ENCODE results near the gene CMTR2.

The CMTR2 gene

DNA sequence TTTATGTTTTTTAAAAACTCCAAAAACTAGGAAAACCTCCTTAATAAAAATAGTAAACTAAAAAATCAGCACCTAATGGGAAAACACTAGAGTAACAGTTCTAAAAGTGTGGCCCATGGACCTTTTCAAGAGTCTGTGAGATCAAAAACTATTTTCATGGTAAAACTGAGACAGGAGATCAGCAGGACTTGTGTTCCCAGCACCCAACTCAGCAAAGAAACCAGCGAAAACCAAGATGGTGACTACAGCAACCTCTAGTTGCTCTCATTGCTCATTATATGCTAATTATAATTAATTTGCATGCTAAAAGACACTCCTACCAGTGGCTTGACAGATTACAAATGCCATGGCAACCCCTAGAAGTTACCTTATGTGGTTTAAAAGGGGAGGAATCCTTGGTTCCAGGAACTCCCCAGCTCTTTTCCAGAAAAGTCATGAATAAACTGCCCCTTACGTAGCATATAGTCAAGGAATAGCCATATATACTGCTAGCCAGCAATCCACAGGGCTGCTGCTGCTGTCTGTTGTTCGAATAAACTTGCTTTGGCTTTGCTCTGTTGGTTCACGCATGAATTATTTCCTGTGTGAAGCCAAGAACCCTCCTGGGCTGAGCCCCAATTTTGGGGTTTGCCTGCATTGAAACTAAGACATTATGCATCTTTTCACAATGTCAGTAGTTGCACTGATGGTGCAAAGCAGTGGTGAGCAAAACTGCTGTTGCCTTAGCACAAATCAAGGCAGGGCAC is 12.4 kb downstream of the CMTR2 start:
- no peak for DNase-seq (ENCODE audit: low read depth)

DNA sequence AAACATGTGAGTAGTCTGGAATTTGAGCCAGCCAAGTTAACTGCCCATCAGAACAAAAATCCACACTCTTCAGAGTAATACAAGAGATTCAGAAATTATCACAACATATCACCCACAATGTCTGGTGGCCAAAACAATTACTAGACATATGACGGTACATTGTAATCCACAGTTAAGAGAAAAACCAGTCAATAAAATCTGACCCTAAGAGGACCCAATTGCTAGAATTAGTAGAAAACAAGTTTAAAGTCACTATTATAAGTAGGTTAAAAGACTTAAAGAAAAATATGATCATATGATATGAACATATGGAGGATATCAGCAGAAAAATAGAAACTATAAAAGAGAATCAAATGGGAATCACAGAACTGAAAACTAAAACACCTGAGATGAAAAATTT is 15.8 kb downstream of the CMTR2 start:
- DNase-seq (ENCODE audit: low read depth), result no peak

DNA sequence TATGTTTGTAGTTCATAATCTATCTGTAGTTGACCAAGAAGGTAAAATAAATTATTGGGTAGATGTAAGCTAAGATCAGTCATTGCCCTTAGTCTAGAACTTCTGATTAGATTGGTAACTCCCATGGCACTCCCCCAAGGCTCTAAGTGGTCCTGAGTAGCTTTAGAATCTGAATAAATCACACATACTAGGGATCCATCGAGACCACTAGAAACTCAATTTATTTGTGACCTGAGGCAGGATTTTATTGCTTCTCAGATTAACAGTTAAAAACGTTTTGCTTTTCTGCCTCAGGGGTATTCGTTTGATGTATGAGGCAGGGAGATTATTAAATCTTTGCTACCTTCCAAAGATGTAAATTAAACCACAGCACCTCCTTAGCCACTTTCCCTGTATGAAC is 24.9 kb downstream of the CMTR2 start:
- DNase-seq (ENCODE audit: low read depth), result no peak

DNA sequence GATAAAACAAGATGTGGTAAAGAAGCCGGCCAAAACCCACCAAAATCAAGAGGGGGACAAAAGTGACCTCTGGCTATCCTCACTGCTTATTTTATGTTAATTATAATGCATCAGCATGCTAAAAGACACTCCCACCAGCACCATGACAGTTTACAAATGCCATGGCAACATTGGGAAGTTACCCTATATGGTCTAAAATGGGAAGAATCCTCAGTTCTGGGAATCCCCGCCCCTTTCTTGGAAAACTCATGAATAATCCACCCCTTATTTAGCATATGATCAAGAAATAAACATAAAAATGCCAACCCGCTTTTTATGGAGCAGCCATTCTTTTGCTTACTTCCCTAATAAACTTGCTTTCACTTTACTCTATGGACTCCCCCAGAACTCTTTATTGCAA is 25.6 kb downstream of the CMTR2 start:
- no peak for DNase-seq (ENCODE audit: low read depth)

DNA sequence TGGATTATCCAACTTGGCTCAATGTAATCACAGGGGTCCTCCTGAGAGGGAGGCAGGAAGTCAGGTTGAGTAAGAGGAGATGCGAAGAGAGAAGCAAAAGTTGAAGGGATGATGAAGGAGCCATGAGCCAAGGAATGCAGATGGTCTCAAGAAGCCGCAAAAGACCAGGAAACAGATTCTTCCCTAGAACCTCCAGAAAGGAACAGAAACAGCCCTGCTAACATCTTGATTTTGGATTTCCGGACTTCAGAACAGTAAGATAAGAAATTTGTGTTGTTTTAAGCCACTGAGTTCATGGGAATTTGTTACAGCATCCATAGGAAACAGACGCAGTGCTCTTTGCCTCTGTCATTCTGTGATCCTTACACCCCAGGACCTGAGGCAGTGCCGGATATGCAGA is 26.8 kb downstream of the CMTR2 start:
- no peak for DNase-seq (ENCODE audit: low read depth)

DNA sequence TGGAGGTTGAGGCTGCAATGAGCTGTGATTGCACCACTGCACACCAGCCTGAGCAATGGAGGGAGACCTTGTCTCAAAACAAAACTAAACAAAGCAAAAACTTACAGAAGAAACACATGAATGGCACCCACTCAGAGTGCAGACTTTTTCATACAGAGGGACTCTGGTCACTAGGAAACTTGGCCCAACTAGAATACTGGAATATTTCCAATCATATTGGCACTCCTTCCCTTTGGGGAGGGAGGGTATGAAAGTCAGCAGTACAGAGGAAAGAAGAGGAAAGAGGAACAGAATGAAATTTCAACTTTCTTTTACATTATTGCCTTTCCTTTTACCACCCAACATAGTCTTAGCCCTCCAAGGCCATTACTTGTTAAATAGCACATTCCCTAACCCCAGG is 28.2 kb downstream of the CMTR2 start:
- no peak for DNase-seq (ENCODE audit: low read depth)

DNA sequence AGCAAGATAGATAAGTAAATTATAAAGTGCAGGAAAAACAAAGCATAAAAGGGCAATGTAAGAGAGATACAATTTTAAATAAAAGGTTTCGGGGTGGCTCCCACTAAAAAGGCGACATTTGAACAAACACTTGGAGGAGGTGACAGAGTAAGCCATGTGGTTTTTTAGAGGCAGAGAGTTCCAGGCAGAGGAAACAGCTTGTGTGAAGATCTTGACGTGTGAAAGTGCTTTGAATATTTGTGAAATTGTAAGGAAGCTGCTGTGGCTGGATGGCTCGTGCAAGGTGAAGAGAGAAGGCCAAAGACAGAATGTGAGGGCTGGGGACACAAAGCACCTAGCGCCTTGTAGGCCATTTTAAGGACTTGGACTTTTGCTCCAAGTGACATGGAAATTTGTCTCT is 30.1 kb downstream of the CMTR2 start:
- DNase-seq (ENCODE audit: low read depth), result no peak

DNA sequence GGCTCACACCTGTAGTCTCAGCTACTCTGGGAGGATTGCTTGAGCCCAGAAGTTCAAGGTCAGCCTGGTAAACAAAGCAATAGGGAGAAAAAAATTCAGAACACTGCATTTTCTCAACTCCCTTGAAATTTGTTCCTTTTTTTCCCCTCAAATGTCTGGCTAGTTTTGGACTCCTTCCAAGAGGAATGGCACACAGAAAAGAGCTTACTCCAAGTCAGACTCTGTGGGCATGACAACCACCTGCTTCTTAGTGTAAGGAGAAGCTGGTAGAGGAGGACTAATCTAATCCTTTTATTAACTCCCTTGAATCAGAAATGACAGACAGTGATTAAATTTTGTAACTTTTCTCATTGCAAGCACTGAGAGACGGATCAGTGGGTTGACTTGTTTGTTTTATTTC is 30.8 kb downstream of the CMTR2 start:
- no peak for DNase-seq (ENCODE audit: low read depth)

DNA sequence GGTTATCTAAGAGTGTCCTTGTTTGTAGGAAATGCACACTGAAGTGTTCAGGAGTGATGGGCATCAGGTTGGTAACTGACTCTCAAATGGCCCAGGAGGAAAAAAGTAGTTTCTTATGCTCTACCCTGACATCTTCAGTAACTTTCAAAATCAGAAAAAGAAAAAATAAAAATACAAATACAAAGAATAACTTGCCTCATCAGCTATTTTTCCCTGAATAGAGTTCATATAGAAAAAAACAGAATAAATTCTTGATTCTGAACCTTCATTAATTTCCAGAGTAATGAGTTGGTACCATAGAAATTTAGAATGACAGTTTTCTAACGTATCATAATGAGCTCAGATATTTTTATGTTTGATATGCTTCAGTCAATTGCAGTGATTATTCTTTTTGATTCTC is 31.4 kb downstream of the CMTR2 start:
- no peak for DNase-seq (ENCODE audit: low read depth)

DNA sequence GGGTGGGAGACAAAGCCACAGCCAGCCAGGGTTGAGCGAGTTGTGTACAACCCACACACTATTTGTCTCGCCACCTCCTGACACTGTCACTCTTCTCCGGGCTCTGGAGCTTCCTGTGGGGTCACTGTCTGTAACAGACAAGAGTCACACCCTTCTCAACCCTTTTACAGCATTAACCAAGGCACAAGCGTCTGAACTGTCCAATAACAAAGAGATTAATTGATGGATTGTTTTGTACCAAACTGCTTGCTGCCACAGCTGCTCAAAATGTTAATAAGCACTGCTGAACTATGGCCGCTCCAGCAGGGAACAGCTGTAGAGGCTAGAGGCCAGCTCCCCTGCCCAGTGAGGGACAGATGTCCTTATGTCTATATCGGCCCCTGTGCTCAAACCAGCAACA is 33.5 kb downstream of the CMTR2 start:
- no peak for DNase-seq (ENCODE audit: low read depth)

DNA sequence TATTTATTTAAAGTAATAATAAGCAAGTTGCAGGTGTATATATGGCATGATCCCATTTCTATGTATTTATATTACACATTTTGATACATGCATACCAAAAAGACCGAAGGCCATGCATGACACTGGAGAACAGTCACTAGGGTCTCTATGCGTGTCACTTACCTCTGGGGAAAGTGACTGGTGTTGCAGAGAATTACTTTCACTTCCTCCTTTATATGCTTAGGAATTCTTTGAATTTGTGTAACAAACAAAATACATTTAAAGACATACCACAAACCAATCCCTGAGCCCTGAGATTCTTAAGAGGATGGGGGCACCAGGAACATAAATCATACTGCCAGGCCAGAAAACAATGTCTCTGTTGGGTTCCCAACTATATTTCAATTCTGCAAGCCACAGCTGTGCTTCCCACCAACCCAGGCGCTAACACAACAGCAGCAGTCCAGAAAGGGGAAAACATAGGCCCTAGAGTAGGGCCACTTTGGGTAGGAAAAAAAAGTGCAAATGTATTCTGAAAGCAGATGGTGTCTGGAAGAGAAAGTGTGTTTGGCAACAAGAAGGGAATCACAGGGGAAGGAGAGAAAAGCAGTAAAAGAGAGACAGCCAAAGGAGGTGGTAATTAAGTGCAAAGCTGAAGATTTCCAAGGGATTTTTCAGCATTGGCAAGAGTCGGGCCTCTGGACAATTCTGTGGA is 34.2 kb downstream of the CMTR2 start:
- DNase-seq (ENCODE audit: low read depth), result no peak

DNA sequence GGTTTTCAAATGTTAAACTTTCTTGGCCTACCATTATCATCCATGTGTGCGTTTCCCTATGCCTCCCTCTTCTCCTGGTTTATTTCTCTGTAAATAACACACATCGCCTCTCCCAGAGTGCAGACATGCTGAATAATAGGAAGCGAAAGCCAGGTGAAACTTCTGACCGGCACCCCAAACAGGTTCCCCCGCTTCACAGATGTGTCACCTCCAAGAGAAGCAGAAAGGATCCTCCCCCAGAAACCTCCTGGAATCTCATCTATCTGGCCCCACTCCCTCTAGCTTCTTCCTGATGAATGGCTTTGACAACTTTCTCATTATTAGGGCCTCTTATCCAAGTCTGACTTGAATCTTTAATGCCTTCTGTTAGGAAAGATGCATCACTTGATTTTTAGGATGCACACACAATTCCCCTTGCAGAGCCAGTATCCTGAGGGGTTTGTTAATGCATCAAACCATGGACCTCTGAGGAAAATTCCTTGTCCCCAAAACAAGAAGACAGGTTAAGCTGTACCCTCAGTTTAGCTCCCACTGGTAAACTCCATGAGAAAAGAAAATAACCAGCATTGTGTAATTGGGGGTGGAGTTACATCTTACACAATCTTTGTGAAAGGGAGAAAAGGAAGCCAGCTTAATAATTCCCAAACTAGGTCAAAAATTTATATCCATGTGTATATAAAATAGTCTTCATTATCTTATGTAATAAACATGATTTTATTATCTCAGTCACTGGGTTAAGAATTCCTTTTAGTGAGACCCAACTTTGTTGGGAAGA is 38.6 kb downstream of the CMTR2 start:
- no peak for DNase-seq (ENCODE audit: low read depth)

DNA sequence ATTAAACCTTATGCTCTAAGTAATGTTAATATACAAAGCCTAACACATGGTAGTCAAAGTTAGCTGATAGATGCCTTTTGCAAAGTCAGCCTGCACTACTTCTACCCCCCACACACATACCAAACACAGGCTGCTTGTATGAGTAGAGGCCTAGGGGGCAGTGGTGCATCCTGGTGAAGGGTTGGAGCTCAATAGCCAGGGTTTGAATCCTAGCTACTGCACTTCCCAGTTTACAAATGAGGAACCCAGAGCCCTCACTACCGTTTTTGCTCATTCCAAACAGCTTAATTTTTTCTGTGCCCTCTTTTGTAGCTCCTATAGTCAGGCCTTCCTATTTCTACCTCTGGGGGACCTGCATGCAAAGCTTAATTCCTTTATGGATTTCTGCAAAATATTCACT is 39.8 kb downstream of the CMTR2 start:
- no peak for DNase-seq (ENCODE audit: low read depth)

DNA sequence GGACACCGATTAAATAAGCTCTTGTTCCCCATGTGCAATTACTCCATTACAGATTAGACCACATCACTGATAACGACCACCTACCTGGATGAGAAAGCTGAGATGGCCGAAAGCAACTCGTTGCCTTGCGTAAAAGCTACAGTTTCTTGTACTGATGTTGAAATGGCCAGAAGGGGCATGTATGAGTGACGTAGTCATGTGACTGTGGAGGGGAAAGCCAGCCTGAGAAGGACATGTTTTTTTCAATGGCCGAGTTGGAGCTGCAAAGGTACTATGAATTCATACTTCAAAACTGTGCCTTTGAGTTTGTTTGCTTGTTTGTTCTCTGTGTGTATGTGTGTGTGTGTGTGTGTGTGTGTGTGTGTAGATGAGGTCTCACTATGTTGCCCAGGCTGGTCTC is 41.7 kb downstream of the CMTR2 start:
- no peak for DNase-seq (ENCODE audit: low read depth)

DNA sequence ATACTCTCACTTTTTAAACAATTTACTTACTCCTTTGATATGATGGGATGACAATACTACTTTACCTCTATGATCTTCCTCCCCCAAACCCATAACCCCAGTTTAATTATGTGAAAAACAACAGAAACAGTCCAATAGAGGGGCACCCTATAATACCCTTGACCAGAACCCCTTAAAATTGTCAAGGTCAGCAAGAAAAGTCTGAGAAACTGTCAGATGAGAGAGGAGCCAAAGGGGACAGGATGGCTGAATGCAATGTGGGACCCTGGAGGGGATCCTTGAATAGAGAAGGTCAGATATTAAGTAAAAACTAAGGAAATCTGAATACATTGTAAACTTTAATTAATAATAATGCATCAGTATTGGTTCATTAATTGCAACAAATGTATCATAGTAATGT is 42.9 kb downstream of the CMTR2 start:
- DNase-seq (ENCODE audit: low read depth), result no peak

DNA sequence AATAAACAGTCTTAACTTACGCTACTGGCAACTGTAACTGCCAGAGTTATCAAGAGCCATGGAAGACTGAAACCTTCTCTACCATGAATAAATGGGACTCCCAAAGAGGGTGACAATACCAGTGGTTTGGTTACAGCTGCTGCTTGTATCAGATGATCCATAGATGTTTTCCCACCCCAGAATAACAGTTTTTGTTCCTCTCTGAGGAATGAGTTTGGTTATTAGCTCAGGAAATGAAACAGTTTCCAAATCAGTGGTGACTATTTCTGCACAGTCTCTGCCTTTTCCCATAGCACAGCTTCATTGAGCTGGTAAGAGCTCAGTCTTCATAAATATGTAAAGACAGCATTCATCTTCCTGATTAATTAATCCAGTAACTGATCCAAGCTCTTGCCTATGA is 44.7 kb downstream of the CMTR2 start:
- DNase-seq (ENCODE audit: low read depth), result no peak

DNA sequence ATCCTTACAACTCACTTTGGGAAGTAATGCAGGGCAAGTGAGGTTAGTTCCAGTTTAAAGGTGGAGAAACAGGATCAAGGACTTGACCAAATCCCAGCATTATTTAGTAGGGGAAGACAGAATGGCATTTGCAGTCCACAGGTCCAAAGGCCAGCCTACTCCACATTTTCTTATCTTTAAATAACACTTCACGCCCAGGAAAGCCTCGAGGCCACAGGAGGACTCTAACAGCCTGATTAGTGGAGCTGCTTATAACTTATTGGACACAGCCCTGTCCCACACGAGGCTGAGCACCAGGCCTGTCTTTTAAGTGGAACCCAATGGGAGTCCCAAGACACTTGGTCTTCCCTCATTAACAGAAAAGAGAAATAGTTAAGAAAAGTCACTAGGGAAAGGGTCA is 46.6 kb downstream of the CMTR2 start:
- no peak for DNase-seq (ENCODE audit: low read depth)

DNA sequence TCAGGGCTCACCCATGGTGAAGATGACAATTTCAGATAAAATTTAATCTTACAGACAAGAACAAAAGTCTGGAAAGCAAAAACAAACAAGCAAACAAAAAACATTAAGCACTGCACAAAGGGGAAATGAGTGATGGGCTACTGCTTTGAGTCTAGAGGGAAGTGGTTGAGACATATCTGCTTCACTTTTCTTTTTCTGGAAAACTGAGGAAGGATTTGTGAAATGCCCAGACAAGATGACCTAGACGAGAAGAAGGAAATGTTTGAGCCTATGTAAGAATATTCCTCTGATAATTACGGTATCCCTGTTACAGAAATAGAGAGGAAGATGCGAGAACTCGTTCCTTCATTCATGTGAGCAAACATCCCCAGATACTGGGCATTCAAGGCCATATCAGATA is 47.2 kb downstream of the CMTR2 start:
- no peak for DNase-seq (ENCODE audit: low read depth)
